ENCODE measurements around the gene TPI1. TPM values are rescaled to one million over a fixed set of nuclear protein-coding genes. Genes with fewer than 3 reads are reported as not detected.

The TPI1 gene
- total RNA-seq, 1 donor from 2014 or later, result 2,208 TPM

GRCh38 chr12:6825398-6826124, 41.8 kb upstream of the TPI1 start:
- TF ChIP-seq, protein P1, sequence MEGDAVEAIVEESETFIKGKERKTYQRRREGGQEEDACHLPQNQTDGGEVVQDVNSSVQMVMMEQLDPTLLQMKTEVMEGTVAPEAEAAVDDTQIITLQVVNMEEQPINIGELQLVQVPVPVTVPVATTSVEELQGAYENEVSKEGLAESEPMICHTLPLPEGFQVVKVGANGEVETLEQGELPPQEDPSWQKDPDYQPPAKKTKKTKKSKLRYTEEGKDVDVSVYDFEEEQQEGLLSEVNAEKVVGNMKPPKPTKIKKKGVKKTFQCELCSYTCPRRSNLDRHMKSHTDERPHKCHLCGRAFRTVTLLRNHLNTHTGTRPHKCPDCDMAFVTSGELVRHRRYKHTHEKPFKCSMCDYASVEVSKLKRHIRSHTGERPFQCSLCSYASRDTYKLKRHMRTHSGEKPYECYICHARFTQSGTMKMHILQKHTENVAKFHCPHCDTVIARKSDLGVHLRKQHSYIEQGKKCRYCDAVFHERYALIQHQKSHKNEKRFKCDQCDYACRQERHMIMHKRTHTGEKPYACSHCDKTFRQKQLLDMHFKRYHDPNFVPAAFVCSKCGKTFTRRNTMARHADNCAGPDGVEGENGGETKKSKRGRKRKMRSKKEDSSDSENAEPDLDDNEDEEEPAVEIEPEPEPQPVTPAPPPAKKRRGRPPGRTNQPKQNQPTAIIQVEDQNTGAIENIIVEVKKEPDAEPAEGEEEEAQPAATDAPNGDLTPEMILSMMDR (conservative IDR thresholded peaks at IDR 0.05; ENCODE audit: low read depth, low read length), result peak; percentile 95
- no peak overlapping the region for H3K4me3 ChIP-seq (ENCODE audit: low read depth, low read length)
- peak; percentile 18 for DNase-seq (ENCODE audit: low read depth)

DNA sequence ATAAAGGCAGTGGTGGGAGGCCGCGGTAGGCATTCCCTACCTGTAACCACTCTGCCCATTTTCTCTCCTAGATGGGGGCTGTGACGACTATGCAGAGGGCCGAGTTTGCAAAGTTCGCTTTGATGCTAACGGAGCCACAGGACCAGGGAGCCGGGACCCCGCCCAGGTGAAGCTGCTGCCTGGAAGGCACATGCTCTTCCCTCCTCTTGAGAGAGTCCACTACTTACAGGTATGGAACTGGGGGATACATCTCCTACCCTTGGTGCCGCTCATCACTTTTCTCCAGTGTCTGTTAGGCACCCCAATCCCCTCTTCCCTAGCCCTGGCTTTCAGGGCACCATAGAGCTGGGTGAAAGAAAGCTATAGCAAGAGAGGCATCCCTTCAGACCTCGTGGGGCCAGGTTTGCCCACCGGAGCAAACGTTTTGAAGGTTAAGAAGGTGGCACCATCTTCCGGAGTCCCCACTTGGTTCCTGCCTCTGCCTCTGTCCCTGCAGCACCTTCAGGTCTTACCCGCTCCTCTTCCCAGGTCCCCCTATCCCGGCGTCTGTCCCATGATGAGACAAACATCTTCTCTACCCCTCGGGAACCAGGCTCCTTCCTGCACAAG, 41.1 kb upstream of the TPI1 start:
- no peak overlapping the region for H3K4me3 ChIP-seq (ENCODE audit: low read depth, low read length)
- TF ChIP-seq, protein P1 (conservative IDR thresholded peaks at IDR 0.05; ENCODE audit: low read depth, low read length), result no peak
- no peak for DNase-seq (ENCODE audit: low read depth)

GRCh38 chr12:6826734-6827436, 40.4 kb upstream of the TPI1 start:
- no peak for DNase-seq (ENCODE audit: low read depth)
- TF ChIP-seq, protein P1 (conservative IDR thresholded peaks at IDR 0.05; ENCODE audit: low read depth, low read length), result no peak
- H3K4me3 ChIP-seq (ENCODE audit: low read depth, low read length), result no peak overlapping the region

DNA sequence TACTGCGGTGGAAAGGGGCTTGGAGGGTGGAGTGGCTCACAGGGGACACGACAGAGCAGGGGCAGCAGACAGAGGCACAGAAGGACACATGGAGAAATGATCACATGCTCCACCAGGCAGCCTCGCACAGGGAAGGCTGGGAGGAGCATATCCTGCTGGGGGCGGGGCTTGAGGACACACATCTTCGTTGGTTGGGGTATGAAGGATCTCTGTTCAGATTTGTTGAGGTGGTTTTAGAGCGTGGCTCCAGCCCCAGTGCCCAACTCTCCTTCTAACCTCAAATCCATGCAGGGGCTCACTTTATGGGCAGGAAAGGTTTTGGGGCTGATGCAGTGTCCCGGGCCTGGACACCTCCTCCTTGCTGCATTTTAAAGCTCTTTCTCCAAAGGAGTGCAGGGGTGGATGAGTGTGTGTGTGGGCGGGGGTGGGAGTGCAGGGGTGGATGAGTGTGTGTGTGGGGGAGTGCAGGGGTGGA, 39.9 kb upstream of the TPI1 start:
- TF ChIP-seq, protein P1 (conservative IDR thresholded peaks at IDR 0.05; ENCODE audit: low read depth, low read length), result no peak
- peak overlapping the region; percentile 14 for H3K4me3 ChIP-seq (ENCODE audit: low read depth, low read length)
- DNase-seq (ENCODE audit: low read depth), result no peak

GRCh38 chr12:6827982-6828780, 39.1 kb upstream of the TPI1 start, which contains the start of gene P3H3:
Gene P3H3, plus strand, starts transcription at chr12:6828407. Its CDS starts 34 bp downstream, at chr12:6828441.
- no peak for DNase-seq (ENCODE audit: low read depth)
- TF ChIP-seq, protein P1 (conservative IDR thresholded peaks at IDR 0.05; ENCODE audit: low read depth, low read length), result no peak
- H3K4me3 ChIP-seq (ENCODE audit: low read depth, low read length), result peak within 1 kb of the TSS; percentile 75

DNA sequence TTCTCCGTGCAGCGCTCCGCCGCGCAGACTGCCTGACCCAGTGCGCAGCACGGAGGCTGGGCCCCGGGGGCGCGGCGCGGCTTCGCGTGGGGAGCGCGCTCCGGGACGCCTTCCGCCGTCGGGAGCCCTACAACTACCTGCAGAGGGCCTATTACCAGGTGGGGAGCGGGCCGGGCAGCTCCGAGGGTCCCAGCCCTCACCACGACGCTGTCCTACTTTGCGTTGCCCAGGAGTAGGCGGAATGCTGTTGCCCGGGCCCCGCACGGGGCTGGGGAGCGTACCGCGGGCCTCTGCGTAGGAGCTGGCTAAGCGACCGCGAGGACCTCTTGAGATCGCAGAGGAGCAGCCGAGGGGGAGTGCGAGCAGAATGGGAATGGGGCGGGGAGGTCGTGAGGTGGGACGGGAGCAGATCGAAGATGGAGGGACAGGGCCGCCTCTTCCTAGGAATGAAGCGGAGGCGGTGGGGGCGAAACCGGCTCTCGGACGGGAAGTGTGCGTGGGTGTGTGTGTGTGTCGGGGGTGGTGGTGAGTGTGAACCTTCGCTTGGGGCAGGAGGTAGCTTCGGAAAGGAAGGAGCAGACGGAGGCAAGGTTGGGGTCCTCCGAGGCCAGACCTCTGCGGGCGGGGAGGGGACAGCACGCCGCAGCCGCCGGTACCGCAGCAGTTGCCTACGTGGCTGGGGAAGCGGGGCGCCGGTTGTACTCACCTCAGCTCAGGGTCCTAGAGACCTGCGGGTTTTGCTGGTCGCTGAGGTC, 38.4 kb upstream of the TPI1 start:
- TF ChIP-seq, protein P1 (conservative IDR thresholded peaks at IDR 0.05; ENCODE audit: low read depth, low read length), result no peak
- H3K4me3 ChIP-seq (ENCODE audit: low read depth, low read length), result peak overlapping the region; percentile 75
- DNase-seq (ENCODE audit: low read depth), result no peak
